ENCODE data around the gene MAP3K5.
A peak's percentile ranks its signal among the peaks of the same experiment; 100 is the strongest.
"Not testable (repeated sequence)": the region's sequence is repeated elsewhere in the genome, so short reads cannot be mapped to it uniquely, and the experiment has no call there.

MAP3K5 gene

GRCh38 chr6:136792410-136793262 is at the start of gene MAP3K5:
Gene MAP3K5, minus strand, starts transcription at chr6:136792477. Its CDS starts 320 bp downstream, at chr6:136792157.
- DNase-seq (ENCODE audit: extremely low read depth in 1 of 2, low read depth in 1 of 2), result peak; percentile 83 to 93

GRCh38 chr6:136840276-136841001 is 48.2 kb upstream of the MAP3K5 start:
- DNase-seq (ENCODE audit: extremely low read depth in 1 of 2, low read depth in 1 of 2), result no peak

- DNase-seq (ENCODE audit: extremely low read depth in 1 of 2, low read depth in 1 of 2), result no peak
These were observed 39.7 kb upstream of the MAP3K5 start for GRCh38 chr6:136831873-136832562.

- no peak for DNase-seq (ENCODE audit: extremely low read depth in 1 of 2, low read depth in 1 of 2)
These were observed 33.9 kb upstream of the MAP3K5 start for GRCh38 chr6:136826216-136826615.

GRCh38 chr6:136823128-136823660 is 30.9 kb upstream of the MAP3K5 start:
- no peak for DNase-seq (ENCODE audit: extremely low read depth in 1 of 2, low read depth in 1 of 2)

GRCh38 chr6:136822376-136823127 is 30.3 kb upstream of the MAP3K5 start, which contains the start of gene PEX7:
Gene PEX7, plus strand, starts transcription at chr6:136822592. Its CDS starts 74 bp downstream, at chr6:136822666.
- peak; percentile 55 to 68 for DNase-seq (ENCODE audit: extremely low read depth in 1 of 2, low read depth in 1 of 2)

- DNase-seq (ENCODE audit: extremely low read depth in 1 of 2, low read depth in 1 of 2), result no peak
These were observed 29.7 kb upstream of the MAP3K5 start for GRCh38 chr6:136822046-136822375.

GRCh38 chr6:136820561-136820960 is 28.3 kb upstream of the MAP3K5 start:
- no peak for DNase-seq (ENCODE audit: extremely low read depth in 1 of 2, low read depth in 1 of 2)

- DNase-seq (ENCODE audit: extremely low read depth in 1 of 2, low read depth in 1 of 2), result no peak
These were observed 24.4 kb upstream of the MAP3K5 start for GRCh38 chr6:136816656-136817055.

GRCh38 chr6:136815608-136816007 is 23.3 kb upstream of the MAP3K5 start:
- not testable (repeated sequence) for DNase-seq (ENCODE audit: extremely low read depth in 1 of 2, low read depth in 1 of 2)

GRCh38 chr6:136812174-136812573 is 19.9 kb upstream of the MAP3K5 start:
- DNase-seq (ENCODE audit: extremely low read depth in 1 of 2, low read depth in 1 of 2), result no peak

GRCh38 chr6:136811272-136811671 is 19.0 kb upstream of the MAP3K5 start:
- DNase-seq (ENCODE audit: extremely low read depth in 1 of 2, low read depth in 1 of 2), result no peak

- DNase-seq (ENCODE audit: extremely low read depth in 1 of 2, low read depth in 1 of 2), result no peak
These were observed 17.0 kb upstream of the MAP3K5 start for GRCh38 chr6:136809091-136809860.

- no peak for DNase-seq (ENCODE audit: extremely low read depth in 1 of 2, low read depth in 1 of 2)
These were observed 11.3 kb upstream of the MAP3K5 start for GRCh38 chr6:136803608-136804007.

GRCh38 chr6:136801581-136801980 is 9.3 kb upstream of the MAP3K5 start:
- DNase-seq (ENCODE audit: extremely low read depth in 1 of 2, low read depth in 1 of 2), result no peak

- DNase-seq (ENCODE audit: extremely low read depth in 1 of 2, low read depth in 1 of 2), result no peak
These were observed 5.8 kb upstream of the MAP3K5 start for GRCh38 chr6:136798044-136798443.

GRCh38 chr6:136795996-136796395 is 3.7 kb upstream of the MAP3K5 start:
- DNase-seq (ENCODE audit: extremely low read depth in 1 of 2, low read depth in 1 of 2), result no peak

- no peak for DNase-seq (ENCODE audit: extremely low read depth in 1 of 2, low read depth in 1 of 2)
These were observed 3.1 kb upstream of the MAP3K5 start for GRCh38 chr6:136795386-136795785.

- DNase-seq (ENCODE audit: extremely low read depth in 1 of 2, low read depth in 1 of 2), result no peak
These were observed 1.1 kb upstream of the MAP3K5 start for GRCh38 chr6:136793363-136793762.

- DNase-seq (ENCODE audit: extremely low read depth in 1 of 2, low read depth in 1 of 2), result no peak
These were observed 225 bp downstream of the MAP3K5 start for GRCh38 chr6:136792095-136792409.

Measured in activated CD8-positive, alpha-beta memory T cell treated with anti-CD3 and anti-CD28 coated beads for 1 hour (primary cell).